H9 (cell line): ENCODE results near the gene RAB27B. TPM values are rescaled to one million over a fixed set of nuclear protein-coding genes. Genes with fewer than 3 reads are reported as not detected.

Experiments used
- DNase-seq: peaks from one replicate; pipeline ENCODE4 v3.0.0-alpha.2; 2017
- H2AFZ ChIP-seq: one replicate; pipeline ENCODE4 v1.6.1; 2013; ENCODE audit warnings: mild to moderate bottlenecking, low read length, control low read depth, moderate library complexity
- H2AK5ac ChIP-seq: 2 replicates; pipeline ENCODE4 v1.6.1; 2013; ENCODE audit warnings: low read length, control low read depth, mixed read lengths; ENCODE audit not compliant: insufficient read length
- H2BK120ac ChIP-seq: one replicate; pipeline ENCODE4 v1.6.1; 2013; ENCODE audit warnings: low read depth, mild to moderate bottlenecking, low read length, control low read depth, inconsistent platforms; ENCODE audit not compliant: poor library complexity, severe bottlenecking
- H2BK12ac ChIP-seq: 2 replicates; pipeline ENCODE4 v1.6.1; 2013; ENCODE audit warnings: low read length, control low read depth, mixed read lengths, low read depth; ENCODE audit not compliant: insufficient read length
- H2BK15ac ChIP-seq: 2 replicates; pipeline ENCODE4 v1.6.1; 2013; ENCODE audit warnings: low read depth, low read length, control low read depth
- H2BK20ac ChIP-seq: one replicate; pipeline ENCODE4 v1.6.1; 2013; ENCODE audit warnings: low read depth, mild to moderate bottlenecking, low read length, control low read depth, inconsistent platforms; ENCODE audit not compliant: poor library complexity, severe bottlenecking
- H2BK5ac ChIP-seq: 2 replicates; pipeline ENCODE4 v1.6.1; 2013; ENCODE audit warnings: low read length, control low read depth, mixed read lengths; ENCODE audit not compliant: insufficient read length
- H3K14ac ChIP-seq: 2 replicates; pipeline ENCODE4 v1.6.1; 2013; ENCODE audit warnings: low read length, control low read depth; ENCODE audit not compliant: insufficient read depth
- H3K18ac ChIP-seq: 2 replicates; pipeline ENCODE4 v1.6.1; 2013; ENCODE audit warnings: low read depth, mild to moderate bottlenecking, mixed read lengths, low read length, control low read depth; ENCODE audit not compliant: insufficient read length
- H3K23ac ChIP-seq: 2 replicates; pipeline ENCODE4 v1.6.1; 2013; ENCODE audit warnings: low read length, control low read depth, mixed read lengths, low read depth; ENCODE audit not compliant: insufficient read length
- H3K23me2 ChIP-seq: 2 replicates; pipeline ENCODE4 v1.6.1; 2013; ENCODE audit warnings: low read depth, mild to moderate bottlenecking, mixed read lengths, low read length, control low read depth; ENCODE audit not compliant: insufficient read length, poor library complexity, severe bottlenecking
- H3K27ac ChIP-seq: 2 replicates; pipeline ENCODE4 v1.5.1; 2013; ENCODE audit warnings: low read length, control low read depth, mixed read lengths, low read depth; ENCODE audit not compliant: insufficient read length
- H3K27me3 ChIP-seq: 2 replicates; pipeline ENCODE4 v1.6.1; 2013; ENCODE audit warnings: low read length, control low read depth, inconsistent platforms; ENCODE audit not compliant: insufficient read depth
- H3K4ac ChIP-seq: 2 replicates; pipeline ENCODE4 v1.6.1; 2013; ENCODE audit warnings: low read depth, mild to moderate bottlenecking, control low read depth, inconsistent platforms, low read length, moderate library complexity
- H3K4me1 ChIP-seq: 2 replicates; pipeline ENCODE4 v1.6.1; 2013; ENCODE audit warnings: low read length, control low read depth, inconsistent platforms; ENCODE audit not compliant: insufficient read depth
- H3K4me2 ChIP-seq: 2 replicates; pipeline ENCODE4 v1.6.1; 2013; ENCODE audit warnings: low read length, control low read depth, mixed read lengths; ENCODE audit not compliant: insufficient read length, insufficient read depth
- H3K56ac ChIP-seq: 2 replicates; pipeline ENCODE4 v1.6.1; 2013; ENCODE audit warnings: low read depth, mild to moderate bottlenecking, mixed read lengths, low read length, control low read depth; ENCODE audit not compliant: insufficient read length
- H3K79me1 ChIP-seq: 2 replicates; pipeline ENCODE4 v1.6.1; 2013; ENCODE audit warnings: low read depth, mild to moderate bottlenecking, moderate library complexity, low read length, control low read depth, inconsistent platforms; ENCODE audit not compliant: insufficient read depth, poor library complexity, severe bottlenecking
- H3K79me2 ChIP-seq: 2 replicates; pipeline ENCODE4 v1.6.1; 2013; ENCODE audit warnings: low read length, control low read depth, inconsistent platforms; ENCODE audit not compliant: insufficient read depth
- H3K9ac ChIP-seq: 2 replicates; pipeline ENCODE4 v1.6.1; 2013; ENCODE audit warnings: low read length, control low read depth, mixed read lengths; ENCODE audit not compliant: insufficient read length; ENCODE audit errors: extremely low read depth
- H3K9me3 ChIP-seq: one replicate; pipeline ENCODE4 v1.6.1; 2013; ENCODE audit warnings: low read depth, low read length, inconsistent platforms; ENCODE audit not compliant: control insufficient read depth
- H3T11ph ChIP-seq: one replicate; pipeline ENCODE4 v1.6.1; 2013; ENCODE audit warnings: mild to moderate bottlenecking, low read length, control low read depth, inconsistent platforms
- H4K20me1 ChIP-seq: one replicate; pipeline ENCODE4 v1.6.1; 2013; ENCODE audit not compliant: control insufficient read depth, insufficient read length, insufficient read depth
- H4K5ac ChIP-seq: 2 replicates; pipeline ENCODE4 v1.6.1; 2013; ENCODE audit warnings: low read depth, mild to moderate bottlenecking, mixed read lengths, low read length, control low read depth; ENCODE audit not compliant: insufficient read length
- H4K8ac ChIP-seq: replicated peaks from 2 replicates; pipeline ENCODE4 v1.6.1; 2013; ENCODE audit warnings: low read length, control low read depth, mixed read lengths, low read depth; ENCODE audit not compliant: insufficient read length
- H4K91ac ChIP-seq: 2 replicates; pipeline ENCODE4 v1.6.1; 2013; ENCODE audit warnings: low read depth, mild to moderate bottlenecking, moderate library complexity, mixed read lengths, low read length, control low read depth; ENCODE audit not compliant: insufficient read length
- H3K27ac Mint-ChIP-seq, 3 experiments: 2 replicates in 2 of 3; 3 replicates in 1 of 3; pipeline ENCODE4 v1.8.0; 2020 to 2021; ENCODE audit warnings: mixed read lengths in 3 of 3, mild to moderate bottlenecking in 1 of 3, moderate library complexity in 1 of 3
- H3K27me3 Mint-ChIP-seq: 2 replicates; pipeline ENCODE4 v1.8.0; 2021; ENCODE audit warnings: low read depth, mild to moderate bottlenecking, moderate library complexity, mixed read lengths
- H3K36me3 Mint-ChIP-seq, 3 experiments: 2 replicates in 2 of 3; 3 replicates in 1 of 3; pipeline ENCODE4 v1.8.0; 2020 to 2021; ENCODE audit warnings: low read depth in 3 of 3, mixed read lengths in 3 of 3; ENCODE audit not compliant: insufficient read depth in 1 of 3
- H3K4me1 Mint-ChIP-seq, 2 experiments: 2 replicates each; pipeline ENCODE4 v1.8.0; 2020; ENCODE audit warnings: mixed read lengths in 2 of 2
- H3K4me3 Mint-ChIP-seq, 2 experiments: 2 replicates in 1 of 2; 3 replicates in 1 of 2; pipeline ENCODE4 v1.8.0; 2020 to 2021; ENCODE audit warnings: mild to moderate bottlenecking in 2 of 2, mixed read lengths in 2 of 2, moderate library complexity in 1 of 2
- H3K9me3 Mint-ChIP-seq, 2 experiments: 2 replicates in 1 of 2; 3 replicates in 1 of 2; pipeline ENCODE4 v1.8.0; 2020; ENCODE audit warnings: mild to moderate bottlenecking in 2 of 2, mixed read lengths in 2 of 2, moderate library complexity in 1 of 2
- CTCF ChIP-seq: fragments of 200-600 bp; sonication (generic); conservative IDR thresholded peaks from 3 replicates; pipeline ENCODE4 v1.8.0; 2021; ENCODE audit warnings: antibody characterized with exemption, mild to moderate bottlenecking
- WGBS: extraction: QIAGEN DNeasy Blood & Tissue Kit; methylation state at CpG from one replicate; pipeline ENCODE4 v1.1.7; 2013; ENCODE audit warnings: missing lambda C conversion rate, low lambda C conversion rate, mixed read lengths; ENCODE audit not compliant: insufficient read length; ENCODE audit errors: extremely low coverage; 5-methylcytosine and 5-hydroxymethylcytosine counted together
- total RNA-seq: library from RNA; stranded (reverse); gene quantifications from 2 replicates; pipeline ENCODE4 v1.2.1, GENCODE V29; 2021

Gene RAB27B
- total RNA-seq, 1 experiment from 2014 or later: 0.15 TPM

GRCh38 chr18:54848121-54848520, 19.8 kb downstream of the RAB27B start:
- Histone ChIP-seq H3K79me2 (no peaks in the 10 kb centered on the region), H4K8ac (no peak overlapping the region), H3K27ac (no peak overlapping the region), H3K4ac (no peak overlapping the region), H3K79me1 (no peaks in the 10 kb centered on the region), H2BK20ac (no peak overlapping the region), H4K20me1 (no peaks in the 10 kb centered on the region), H3K4me2 (no peak overlapping the region), H3K27me3 (no peaks in the 10 kb centered on the region), H3K56ac (no peak overlapping the region), H2AFZ (no peak overlapping the region), H2BK120ac (no peak overlapping the region), H2BK15ac (no peak overlapping the region), H2AK5ac (no peak overlapping the region), H3T11ph (no peak overlapping the region), H3K4me1 (no peaks in the 10 kb centered on the region; the same call in 1 of the 2 replicates), H4K91ac (no peak overlapping the region), H3K23me2 (no peaks in the 10 kb centered on the region), H2BK12ac (no peak overlapping the region), H3K9ac (no peak overlapping the region), H3K18ac (no peak overlapping the region), H3K14ac (no peak overlapping the region), H3K23ac (no peak overlapping the region), H2BK5ac (no peak overlapping the region), H3K9me3 (no peaks in the 10 kb centered on the region), H4K5ac (no peak overlapping the region)
- H3K27ac Mint-ChIP-seq: no peak overlapping the region
- no peak overlapping the region for H3K4me3 Mint-ChIP-seq
- H3K27me3 Mint-ChIP-seq: no peaks in the 10 kb centered on the region
- peaks cover 4 to 5% of the 10 kb centered on the region in 2 experiments for H3K4me1 Mint-ChIP-seq
- WGBS: no CpG with 5 or more reads among the region's 1 CpG
- DNase-seq: no peak
- no peaks in the 10 kb centered on the region for H3K36me3 Mint-ChIP-seq
- no peaks in the 10 kb centered on the region for H3K9me3 Mint-ChIP-seq
- no peak for TF ChIP-seq CTCF
